Measurements from ENCODE around the gene YBX2.

The YBX2 gene

GRCh38 chr17:7322520-7323194 lies 28.2 kb upstream of the YBX2 start:
- DNase-seq: no peak

- no peak for DNase-seq
These were observed 27.0 kb upstream of the YBX2 start for GRCh38 chr17:7321466-7321865.

GRCh38 chr17:7318121-7318860 lies 23.9 kb upstream of the YBX2 start:
- no peak for DNase-seq

GRCh38 chr17:7317161-7317803 lies 22.8 kb upstream of the YBX2 start:
- no peak for DNase-seq

GRCh38 chr17:7315570-7316235 lies 21.3 kb upstream of the YBX2 start:
- DNase-seq: no peak

GRCh38 chr17:7314719-7315569 lies 20.5 kb upstream of the YBX2 start, which contains the start of gene GPS2:
GPS2 (minus strand) TSS chr17:7315360; CDS start chr17:7315052, 308 bp downstream.
- peak; percentile 35 for DNase-seq

- DNase-seq: no peak
These were observed 19.7 kb upstream of the YBX2 start for GRCh38 chr17:7313890-7314718.

GRCh38 chr17:7313088-7313889 lies 18.9 kb upstream of the YBX2 start:
- no peak for DNase-seq

GRCh38 chr17:7312432-7313087 lies 18.1 kb upstream of the YBX2 start:
- DNase-seq: no peak

GRCh38 chr17:7311110-7311705 lies 16.8 kb upstream of the YBX2 start:
- DNase-seq: no peak

- no peak for DNase-seq
These were observed 15.2 kb upstream of the YBX2 start for GRCh38 chr17:7309628-7310027.

- DNase-seq: peak; percentile 10
These were observed 14.4 kb upstream of the YBX2 start for GRCh38 chr17:7308625-7309433.

- DNase-seq: no peak
These were observed 13.5 kb upstream of the YBX2 start for GRCh38 chr17:7307686-7308624.

- peak; percentile 95 for DNase-seq
These were observed 12.7 kb upstream of the YBX2 start, which contains the start of gene EIF5A for GRCh38 chr17:7306911-7307685. EIF5A (plus strand) TSS chr17:7307628; CDS start chr17:7309636, 2,008 bp downstream.

- no peak for DNase-seq
These were observed 9.7 kb upstream of the YBX2 start for GRCh38 chr17:7304179-7304578.

- DNase-seq: peak; percentile 43
These were observed 1.9 kb upstream of the YBX2 start for GRCh38 chr17:7296189-7296861.
